Measurements from ENCODE around the gene DAGLB.
"Not testable (repeated sequence)": the region's sequence is repeated elsewhere in the genome, so short reads cannot be mapped to it uniquely, and the experiment has no call there.

The DAGLB gene, protein sequence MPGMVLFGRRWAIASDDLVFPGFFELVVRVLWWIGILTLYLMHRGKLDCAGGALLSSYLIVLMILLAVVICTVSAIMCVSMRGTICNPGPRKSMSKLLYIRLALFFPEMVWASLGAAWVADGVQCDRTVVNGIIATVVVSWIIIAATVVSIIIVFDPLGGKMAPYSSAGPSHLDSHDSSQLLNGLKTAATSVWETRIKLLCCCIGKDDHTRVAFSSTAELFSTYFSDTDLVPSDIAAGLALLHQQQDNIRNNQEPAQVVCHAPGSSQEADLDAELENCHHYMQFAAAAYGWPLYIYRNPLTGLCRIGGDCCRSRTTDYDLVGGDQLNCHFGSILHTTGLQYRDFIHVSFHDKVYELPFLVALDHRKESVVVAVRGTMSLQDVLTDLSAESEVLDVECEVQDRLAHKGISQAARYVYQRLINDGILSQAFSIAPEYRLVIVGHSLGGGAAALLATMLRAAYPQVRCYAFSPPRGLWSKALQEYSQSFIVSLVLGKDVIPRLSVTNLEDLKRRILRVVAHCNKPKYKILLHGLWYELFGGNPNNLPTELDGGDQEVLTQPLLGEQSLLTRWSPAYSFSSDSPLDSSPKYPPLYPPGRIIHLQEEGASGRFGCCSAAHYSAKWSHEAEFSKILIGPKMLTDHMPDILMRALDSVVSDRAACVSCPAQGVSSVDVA
- total RNA-seq, result 20.5 to 22.0 reads per million in 2 donors

- peak; percentile 96 for DNase-seq
These were observed at the start of gene DAGLB for GRCh38 chr7:6447581-6448199. TSS of gene DAGLB (minus strand) at chr7:6447954. CDS start at chr7:6447842, 112 bp downstream.

- DNase-seq, result no peak
These were observed 49.8 kb upstream of the DAGLB start for GRCh38 chr7:6497637-6497905.

DNA sequence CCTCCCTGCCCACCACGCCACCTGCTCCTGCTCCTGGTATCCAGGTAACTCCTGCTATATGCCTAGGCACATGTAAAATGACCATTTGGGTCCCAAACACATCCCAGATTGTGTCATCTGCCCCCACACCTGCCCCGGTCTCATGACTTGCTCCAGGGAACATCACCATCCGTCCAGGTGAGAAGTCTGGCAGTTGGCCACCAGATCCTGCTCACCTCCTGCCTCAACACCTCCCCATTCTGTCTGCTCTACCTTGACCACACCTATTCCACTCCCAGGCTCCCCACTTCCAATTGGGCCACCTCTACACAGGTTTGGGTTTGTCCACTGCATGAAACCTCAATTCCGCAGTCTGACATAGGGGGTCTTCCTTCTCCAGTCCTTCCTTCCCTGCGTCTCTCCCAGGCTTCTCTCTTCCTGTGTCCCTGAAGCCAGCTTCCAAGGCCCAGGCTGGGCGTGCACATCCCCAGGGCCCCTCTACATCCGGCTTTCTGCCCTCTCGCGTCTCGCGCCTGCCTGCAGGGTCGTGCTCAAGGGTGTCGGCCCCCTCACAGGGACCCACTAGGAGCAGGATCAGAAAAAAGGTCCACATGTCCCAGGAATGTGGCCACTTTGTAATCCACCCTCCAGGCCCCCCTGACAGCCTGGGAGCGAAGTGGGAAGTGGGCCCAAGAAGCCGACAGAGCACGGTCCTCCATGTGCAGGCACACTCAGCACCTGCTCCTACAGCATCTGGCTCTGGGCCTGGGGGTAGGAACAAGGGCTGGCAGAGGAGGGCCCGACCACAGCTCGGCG lies 49.3 kb upstream of the DAGLB start:
- no peak for DNase-seq

DNA sequence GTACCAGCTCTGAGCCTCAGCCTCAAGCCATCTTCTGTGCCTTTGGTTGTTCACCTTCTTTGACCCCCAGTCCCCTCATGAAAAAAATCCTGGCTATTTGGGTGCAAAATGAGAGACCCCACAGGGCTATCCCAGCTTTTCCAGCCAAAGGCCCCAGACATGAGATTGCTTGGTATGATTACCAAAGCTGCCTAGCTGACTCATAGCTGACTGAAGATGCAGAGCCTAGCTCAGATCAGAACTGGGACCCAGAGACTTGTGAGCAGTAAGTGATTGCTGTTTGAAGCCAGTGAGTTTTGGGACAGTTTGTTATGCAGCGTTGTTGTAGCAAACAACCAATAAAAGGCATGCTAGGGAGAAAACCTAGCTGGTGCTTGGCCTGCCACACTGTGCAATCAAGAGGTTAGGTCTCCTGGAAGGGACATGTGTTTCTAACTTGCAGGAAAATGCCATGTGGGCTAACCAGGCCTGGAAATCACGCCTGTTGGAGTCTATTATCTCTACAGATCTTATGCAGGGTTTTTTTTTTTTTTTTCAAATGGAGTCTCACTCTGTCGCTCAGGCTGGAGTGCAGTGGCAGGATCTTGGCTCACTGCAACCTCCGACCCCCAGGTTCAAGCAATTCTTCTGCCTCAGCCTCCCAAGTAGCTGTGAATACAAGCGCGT lies 48.0 kb upstream of the DAGLB start:
- DNase-seq, result no peak

DNA sequence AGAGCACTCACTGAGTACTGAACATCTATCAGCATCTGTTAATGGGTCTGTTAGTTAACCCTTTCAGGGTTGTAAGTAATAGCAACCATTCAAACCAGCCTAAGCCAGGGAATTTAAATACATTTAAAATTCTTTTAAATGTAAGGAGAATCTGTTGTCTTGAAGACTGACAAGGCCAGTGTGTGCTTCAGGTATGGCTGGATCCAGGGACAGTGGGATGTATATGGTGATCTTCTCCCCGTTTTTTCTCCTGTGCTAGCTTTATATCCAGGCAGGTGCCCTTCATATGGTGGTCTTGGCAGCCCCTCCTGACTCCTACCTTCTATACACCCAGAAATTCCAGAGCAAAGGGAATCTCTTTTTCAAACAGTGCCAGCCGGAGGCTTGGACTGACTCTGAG lies 46.6 kb upstream of the DAGLB start:
- no peak for DNase-seq

DNA sequence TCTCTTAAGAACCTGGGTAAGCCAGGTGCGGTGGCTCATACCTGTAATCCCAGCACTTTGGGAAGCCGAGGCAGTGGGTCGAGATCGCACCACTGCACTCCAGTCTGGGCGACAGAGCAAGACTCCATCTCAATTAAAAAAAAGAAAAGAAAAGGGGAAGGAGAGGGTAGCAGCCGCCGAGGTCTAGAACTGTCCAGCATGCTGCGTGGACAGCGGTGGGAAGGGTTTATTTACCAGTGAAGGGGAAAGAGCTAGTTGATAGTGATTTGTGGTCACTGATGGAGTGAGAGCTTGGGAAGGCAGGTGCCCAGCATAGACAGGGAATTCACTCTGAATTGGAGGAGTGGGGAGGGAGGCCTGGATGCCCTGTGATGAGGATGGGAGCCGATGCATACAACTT lies 43.4 kb upstream of the DAGLB start:
- DNase-seq, result no peak

DNA sequence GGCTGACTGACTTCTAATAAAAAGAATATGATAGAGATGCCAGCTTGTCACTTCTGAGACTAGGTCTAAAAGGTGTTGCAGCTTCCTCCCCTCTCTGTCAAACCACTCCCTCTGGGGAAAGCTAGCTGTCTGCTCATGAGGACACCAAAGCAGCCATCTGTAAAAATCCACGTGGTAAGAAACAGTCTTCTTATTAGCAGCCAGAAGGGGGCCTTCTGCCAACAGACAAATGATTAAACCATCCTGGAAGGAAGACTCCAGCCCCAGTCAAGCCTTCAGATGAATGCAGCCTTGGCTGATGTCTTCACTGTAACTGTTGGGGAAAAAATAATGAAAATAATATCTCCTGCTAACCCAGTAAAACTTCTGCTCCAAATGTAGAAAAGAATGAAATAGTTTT lies 41.9 kb upstream of the DAGLB start:
- DNase-seq, result no peak

- no peak for DNase-seq
These were observed 39.4 kb upstream of the DAGLB start for GRCh38 chr7:6487184-6487545.

DNA sequence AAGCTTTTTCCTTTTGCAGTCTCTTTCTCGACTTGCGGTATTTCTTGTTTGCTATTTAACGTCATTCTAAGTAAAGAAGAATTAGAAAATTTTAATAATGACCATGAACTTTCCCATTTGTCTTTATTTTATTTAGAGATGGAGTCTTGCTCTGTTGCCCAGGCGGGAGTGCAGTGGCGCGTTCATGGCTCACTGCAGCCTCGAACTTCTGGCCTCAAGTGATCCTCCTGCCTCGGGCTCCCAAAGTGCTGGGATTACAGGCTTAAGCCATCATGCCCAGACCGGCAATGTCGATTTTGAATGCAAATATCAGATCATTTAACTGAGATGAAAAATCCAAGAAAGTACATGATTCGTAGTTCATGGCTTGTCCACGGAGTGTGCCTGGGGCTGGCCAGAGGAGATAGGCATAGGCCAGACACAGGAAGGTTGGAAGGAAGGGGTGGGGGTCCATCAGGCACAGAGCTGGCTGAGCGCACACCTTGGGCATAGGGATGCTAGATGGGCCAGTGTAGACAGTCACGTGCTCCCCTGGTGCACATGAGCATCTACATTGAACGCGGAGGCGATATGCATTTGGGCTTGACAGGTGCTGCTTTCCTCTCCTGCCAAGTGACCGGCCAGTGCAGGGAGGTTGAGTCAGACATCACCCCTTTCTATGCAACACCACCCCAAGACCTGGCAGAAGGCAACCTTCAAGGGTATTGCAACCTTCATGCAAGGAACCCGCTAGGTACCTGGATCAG lies 38.9 kb upstream of the DAGLB start:
- no peak for DNase-seq

DNA sequence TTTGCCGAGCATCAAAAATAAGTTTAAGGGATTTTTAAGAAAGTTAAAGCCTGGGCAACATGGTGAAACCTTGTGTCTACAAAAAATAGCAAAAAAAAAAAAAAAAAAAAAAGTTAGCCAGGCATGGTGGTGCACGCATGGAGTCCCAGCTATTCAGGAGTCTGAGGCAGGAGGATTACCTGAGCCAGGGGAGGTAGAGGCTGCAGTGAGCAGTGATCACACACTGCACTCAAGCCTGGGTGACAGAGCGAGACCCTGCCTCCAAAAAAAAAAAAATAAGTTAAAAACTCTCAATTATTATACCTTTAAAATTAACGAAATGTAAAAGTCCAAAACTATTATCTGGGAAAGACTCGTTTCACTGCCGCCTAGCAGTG lies 35.0 kb upstream of the DAGLB start:
- no peak for DNase-seq

- no peak for DNase-seq
These were observed 34.6 kb upstream of the DAGLB start for GRCh38 chr7:6482307-6482706.

DNA sequence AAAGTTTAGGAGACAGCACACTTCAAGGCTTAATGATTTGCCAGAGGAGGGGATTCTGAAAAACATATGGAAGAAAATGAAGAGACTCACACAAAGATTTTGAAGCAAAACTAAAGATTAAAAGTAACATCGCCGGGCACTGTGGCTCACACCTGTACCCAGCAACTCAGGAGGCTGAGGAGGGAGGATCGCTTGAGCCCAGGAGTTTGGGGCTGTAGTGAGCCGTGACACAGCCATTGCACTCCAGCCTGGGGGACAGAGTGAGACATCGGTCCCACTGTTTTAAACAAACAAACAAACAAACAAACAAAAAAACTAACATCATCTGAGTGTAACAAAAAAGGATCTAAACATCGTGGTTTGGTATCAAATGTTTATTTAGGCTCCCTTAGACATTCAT lies 33.7 kb upstream of the DAGLB start:
- no peak for DNase-seq

DNA sequence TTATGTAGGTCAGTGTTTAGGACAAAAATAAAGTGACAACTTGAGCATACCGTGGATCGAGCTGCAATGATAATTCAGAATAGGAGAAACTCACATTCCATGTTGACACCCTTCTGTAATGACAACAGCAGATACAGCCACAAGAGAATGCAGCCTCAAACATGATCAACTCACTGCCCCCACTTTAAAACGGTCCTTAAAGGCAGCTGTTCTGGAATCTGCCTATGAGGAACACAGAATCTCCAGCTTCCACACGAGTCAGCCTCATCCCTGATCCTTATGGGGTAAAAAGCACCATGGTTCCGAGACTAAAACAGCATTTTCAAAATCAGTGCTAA lies 32.5 kb upstream of the DAGLB start:
- DNase-seq, result no peak

DNA sequence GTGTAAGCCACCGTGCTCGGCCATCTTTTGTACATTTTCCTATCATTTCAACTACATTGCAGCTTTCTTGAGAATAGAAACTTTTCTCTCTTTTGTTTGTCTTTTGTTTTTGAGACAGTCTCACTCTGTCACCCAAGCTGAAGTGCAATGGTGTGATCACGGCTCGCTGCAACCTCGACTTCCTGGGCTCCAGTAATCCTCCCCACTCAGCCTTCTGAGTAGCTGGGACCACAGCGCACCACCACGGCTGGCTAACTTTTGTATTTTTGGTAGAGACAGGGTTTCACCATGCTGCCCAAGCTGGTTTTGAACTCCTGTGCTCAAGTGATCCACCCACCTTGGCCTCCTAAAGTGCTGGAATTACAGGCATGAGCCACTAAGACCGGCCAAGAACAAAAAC lies 31.3 kb upstream of the DAGLB start:
- no peak for DNase-seq

DNA sequence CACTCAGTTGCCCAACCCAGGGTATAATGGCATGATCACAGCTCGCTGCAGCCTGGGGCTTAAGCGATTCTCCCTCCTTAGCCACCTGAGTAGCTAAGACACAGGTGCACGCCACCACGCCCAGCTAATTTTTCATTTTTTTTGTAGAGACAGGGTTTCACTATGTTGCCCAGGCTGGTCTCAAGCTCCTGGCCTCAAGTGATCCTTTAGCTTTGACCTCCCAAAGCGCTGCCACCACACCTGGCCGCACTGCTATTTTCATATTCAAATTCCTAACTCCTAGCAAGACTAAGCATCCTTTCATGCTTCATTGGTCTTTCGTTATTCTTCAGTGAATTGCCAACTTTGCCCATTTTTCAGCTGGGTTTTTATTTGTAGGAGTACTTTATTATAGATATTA lies 30.4 kb upstream of the DAGLB start:
- DNase-seq, result no peak

DNA sequence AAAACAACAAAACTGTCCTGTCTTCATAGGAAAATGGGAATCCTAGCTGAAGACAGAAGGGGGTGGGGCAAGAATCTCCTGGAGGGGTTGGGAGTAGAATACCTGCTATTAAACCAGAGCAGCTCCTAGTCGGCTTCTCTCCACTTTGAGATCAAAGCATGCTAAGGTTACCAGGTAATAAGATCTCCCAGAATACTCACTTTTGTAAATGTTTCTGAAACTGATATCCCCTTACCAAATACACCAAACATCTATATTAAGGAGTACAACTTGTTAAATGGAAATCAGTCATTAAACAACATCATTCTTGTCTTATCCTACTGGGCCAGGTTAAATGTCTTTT lies 29.5 kb upstream of the DAGLB start:
- DNase-seq, result no peak

DNA sequence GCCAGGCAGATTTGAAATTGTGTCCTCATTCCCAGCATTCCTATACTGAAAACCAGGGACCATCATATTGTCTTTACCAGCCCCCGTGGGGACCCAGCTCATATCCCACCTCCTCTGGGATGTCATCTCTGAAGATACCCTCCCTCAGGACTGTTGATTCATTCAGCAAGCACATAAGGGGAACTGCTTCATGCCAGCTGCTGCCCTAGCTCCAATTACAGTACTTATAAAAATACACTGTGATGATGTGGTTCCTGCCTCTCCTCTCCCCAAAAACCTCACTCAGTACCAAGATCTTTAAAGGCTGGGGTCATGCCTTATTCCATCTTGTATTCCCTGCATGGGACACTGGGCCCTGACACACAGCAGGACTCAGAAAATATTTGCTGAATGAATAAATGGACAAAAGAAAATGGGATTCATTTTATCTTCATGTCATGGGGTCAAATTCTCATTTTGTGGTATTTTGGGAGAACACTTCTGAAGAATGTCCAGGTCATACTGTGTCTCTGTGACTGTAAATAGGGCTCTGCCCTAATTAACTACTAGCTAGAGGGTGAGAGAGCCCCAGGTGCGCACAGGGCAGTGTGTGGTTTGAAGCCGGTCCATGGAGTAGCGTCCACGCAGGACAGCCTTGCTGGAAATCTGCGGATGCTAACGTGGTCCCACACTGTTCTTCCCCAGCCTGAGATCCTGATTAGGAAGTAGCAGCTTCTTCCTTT lies 29.0 kb upstream of the DAGLB start:
- no peak for DNase-seq

DNA sequence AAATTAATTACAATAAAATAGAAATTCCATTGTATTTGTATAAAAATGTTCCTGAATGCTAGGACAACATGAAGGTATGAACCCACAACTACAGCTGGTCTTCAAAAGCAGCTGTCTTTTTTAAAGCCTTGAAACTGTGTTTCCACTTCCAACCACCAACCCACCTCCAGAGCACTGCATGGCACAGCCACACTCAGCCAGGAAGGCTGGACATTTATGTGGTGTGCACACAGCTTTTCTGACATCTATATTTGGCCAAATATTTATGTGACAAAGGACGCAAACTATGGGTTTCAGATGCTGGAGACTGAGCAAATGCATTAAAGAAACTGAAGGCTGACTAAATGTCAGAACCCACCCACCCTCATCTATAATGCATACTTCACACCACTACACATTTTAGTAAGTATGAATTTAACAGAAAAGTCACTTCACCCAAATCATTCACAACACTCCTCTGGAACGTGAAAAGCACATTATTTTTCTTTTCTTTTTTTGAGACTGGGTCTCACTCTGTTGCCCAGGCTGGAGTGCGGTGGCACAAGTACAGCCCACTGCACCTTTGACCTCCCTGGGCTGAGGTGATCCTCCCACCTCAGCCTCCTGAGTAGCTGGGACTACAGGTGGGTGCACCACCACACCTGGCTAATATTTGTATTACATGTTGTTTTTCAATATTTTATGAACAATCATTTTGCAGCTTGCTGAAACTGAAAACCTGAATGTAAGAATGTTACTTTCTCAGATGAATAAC lies 27.9 kb upstream of the DAGLB start:
- DNase-seq, result no peak

DNA sequence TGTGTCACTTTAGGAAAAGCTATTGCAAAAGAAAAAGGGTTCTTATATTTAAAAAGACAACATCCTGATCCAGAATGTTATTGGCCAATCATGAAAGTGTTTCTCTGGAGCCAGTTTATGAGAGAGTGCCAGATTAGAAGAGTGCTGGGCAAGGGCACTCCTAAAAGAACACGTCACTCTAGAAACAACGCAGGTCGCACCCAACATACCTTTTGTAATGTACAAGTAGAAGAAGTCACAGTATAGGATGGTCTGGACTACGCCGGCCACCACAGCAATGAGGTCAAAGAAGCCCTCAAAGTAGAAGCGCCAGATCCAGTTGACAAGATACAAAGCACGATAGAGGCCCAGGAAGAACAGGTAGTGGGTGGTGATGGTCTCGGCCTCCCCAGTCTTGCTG lies 18.1 kb upstream of the DAGLB start:
- DNase-seq, result no peak

DNA sequence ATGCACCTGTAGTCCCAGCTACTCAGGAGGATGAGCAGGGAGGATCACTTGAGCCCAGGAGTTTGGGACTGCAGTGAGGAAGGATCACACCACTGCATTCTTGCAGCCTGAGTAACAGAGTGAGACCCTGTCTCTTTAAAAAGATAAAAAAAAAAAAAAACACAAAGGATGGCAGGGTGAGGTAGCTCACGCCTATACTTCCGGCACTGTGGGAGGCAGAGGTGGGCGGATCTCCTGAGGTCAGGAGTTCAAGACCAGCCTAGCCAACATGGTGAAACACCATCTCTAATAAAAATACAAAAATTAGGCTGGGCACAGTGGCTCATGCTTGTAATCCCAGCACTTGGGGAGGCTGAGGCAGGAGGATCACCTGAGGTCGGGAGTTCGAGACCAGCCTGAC lies 15.9 kb upstream of the DAGLB start:
- DNase-seq, result not testable (repeated sequence)

DNA sequence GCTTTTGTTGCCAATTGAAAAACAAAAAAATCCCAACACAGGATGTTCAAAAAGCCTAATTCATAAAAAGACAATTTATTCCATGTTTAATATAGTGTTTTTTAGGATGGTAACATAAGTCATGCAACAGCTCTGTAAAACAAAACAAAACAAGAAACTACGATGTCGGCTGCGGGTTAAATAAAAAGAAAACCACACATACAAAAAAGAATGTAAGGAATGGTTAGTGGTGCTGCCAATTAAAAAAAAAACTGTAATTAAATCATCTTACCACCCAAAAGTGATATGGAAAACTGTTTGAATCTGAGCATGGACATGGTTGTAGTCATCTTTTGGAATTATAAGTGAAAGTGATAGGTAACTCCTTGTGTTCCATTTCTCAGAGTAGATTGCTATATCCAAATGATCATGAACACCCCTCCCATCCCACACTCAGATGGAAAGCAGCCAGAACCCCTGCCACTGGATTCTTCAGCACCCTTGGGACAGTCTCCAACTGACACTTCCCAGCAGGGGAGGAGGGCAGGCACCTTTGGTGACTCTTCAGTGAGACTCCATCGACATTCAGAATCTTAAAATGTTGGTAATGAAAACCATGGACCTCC lies 14.3 kb upstream of the DAGLB start:
- no peak for DNase-seq
